ENCODE data around the gene EPS8L3. TPM values are rescaled to one million over a fixed set of nuclear protein-coding genes. Genes with fewer than 3 reads are reported as not detected.

Gene EPS8L3
- total and polyA plus RNA-seq, 2 donors (not counting 3 experiments of a cell fraction or from before 2014, with no cell fraction given), result not detected

GRCh38 chr1:109713636-109714035, 50.1 kb downstream of the EPS8L3 start:
- Histone ChIP-seq H3K79me2 (ENCODE audit: control insufficient read depth, insufficient read depth, low read length) (no peaks in the 10 kb centered on the region), H3K27ac (ENCODE audit: insufficient read depth, low read depth, low read length) (no peak overlapping the region), H3K4me1 (ENCODE audit: control insufficient read depth, extremely low read depth, insufficient read depth, low read length) (no peaks in the 10 kb centered on the region), H3K4me3 (replicated peaks in 1 of 3; ENCODE audit: insufficient read depth in 1 of 3, low read depth in 1 of 3, low read length in 3 of 3) (no peak overlapping the region), H3K36me3 (ENCODE audit: control insufficient read depth in 2 of 2, extremely low read depth in 1 of 2, insufficient read depth in 2 of 2, low read length in 2 of 2) (no peaks in the 10 kb centered on the region), H4K20me1 (replicated peaks; ENCODE audit: control insufficient read depth, extremely low read depth, insufficient read depth, low read length) (no peaks in the 10 kb centered on the region), H3K9me1 (replicated peaks; ENCODE audit: control insufficient read depth, extremely low read depth, insufficient read depth, low read length) (no peaks in the 10 kb centered on the region), H3K9ac (replicated peaks; ENCODE audit: extremely low read depth, insufficient read depth, low read length) (no peak overlapping the region), H3K9me3 (replicated peaks; ENCODE audit: control insufficient read depth, insufficient read depth, low read length) (no peaks in the 10 kb centered on the region), H2AFZ (ENCODE audit: low read depth, low read length) (no peak overlapping the region), H3K4me2 (ENCODE audit: insufficient read depth, low read length) (no peak overlapping the region), H3K27me3 (ENCODE audit: control insufficient read depth in 2 of 2, insufficient read depth in 2 of 2, low read length in 2 of 2) (no peaks in the 10 kb centered on the region)
- no peak for FAIRE-seq
- intact Hi-C loops (cut with micrococcal nuclease), result no loop called here
- ChIA-PET POLR2A (no interaction called here), CTCF (interaction anchor here (1.6 kb wide), 1 partner anchor 60 kb away, joined by 3 read pairs; no protein-coding TSS in a partner anchor)
- no TSS peak for BruUV-seq (replicated peaks)
- TF ChIP-seq POLR2AphosphoS5 (IDR thresholded peaks at IDR 0.05; ENCODE audit: insufficient read depth, low read depth, low read length), result no peak
- TF ChIP-seq FOS (IDR thresholded peaks at IDR 0.05; ENCODE audit: borderline replicate concordance, insufficient read depth, low read length), result no peak
- TF ChIP-seq POLR2A (IDR thresholded peaks at IDR 0.05; ENCODE audit: low read depth, low read length), result no peak
- TF ChIP-seq EZH2 (IDR thresholded peaks at IDR 0.05; ENCODE audit: borderline replicate concordance, low read depth, low read length, severe bottlenecking), result no peak
- TF ChIP-seq GATA2 (IDR thresholded peaks at IDR 0.05; ENCODE audit: insufficient read depth, insufficient read length, low read depth, low read length), result no peak
- no peak for TF ChIP-seq MYC (IDR thresholded peaks at IDR 0.05; ENCODE audit: low read depth, low read length)
- TF ChIP-seq CTCF (IDR thresholded peaks at IDR 0.05; ENCODE audit: extremely low read depth in 1 of 2, insufficient read depth in 1 of 2, low read depth in 1 of 2, low read length in 2 of 2), result no peak
- no peak for TF ChIP-seq JUN (IDR thresholded peaks at IDR 0.05; ENCODE audit: borderline replicate concordance, insufficient read depth, insufficient read length, low read depth)
- TF ChIP-seq MAX (IDR thresholded peaks at IDR 0.05; ENCODE audit: insufficient read depth, insufficient read length), result no peak
- no peak for DNase-seq (ENCODE audit: low read depth, low spot score)
- dilution Hi-C loops (cut with MboI; ENCODE audit: extremely low pct_ligation_motif_present, low sequenced_read_pairs), result no loop called here

All from endothelial cell of umbilical vein (primary cell).